GM12892 (cell line): ENCODE data around the gene UBL7.

ENCODE experiments used
- DNase-seq: peaks from one replicate; pipeline ENCODE4 v3.0.0; 2011; ENCODE audit not compliant: insufficient read length
- FAIRE-seq: peaks from 2 replicates; lab custom pipeline; 2011; peaks lifted over from hg19 to GRCh38; lab: Jason Lieb, UNC
- POLR2A ChIP-seq: IDR thresholded peaks from 2 replicates; pipeline ENCODE4 v1.6.1; 2011; ENCODE audit warnings: low read depth, low read length, control low read depth
- POLR2AphosphoS5 ChIP-seq: IDR thresholded peaks from 2 replicates; pipeline ENCODE4 v1.6.1; 2011; ENCODE audit warnings: low read depth, low read length, control low read depth
- TAF1 ChIP-seq: IDR thresholded peaks from 2 replicates; pipeline ENCODE4 v1.6.1; 2011; ENCODE audit warnings: low read depth, mild to moderate bottlenecking, control low read depth, low read length, borderline replicate concordance

The UBL7 gene

GRCh38 chr15:74432271-74432967 is 28.5 kb downstream of the UBL7 start:
- FAIRE-seq (no peak), DNase-seq (no peak)
- TF ChIP-seq POLR2A (peak; percentile 46; the same call in 1 of the 2 replicates), POLR2AphosphoS5 (0 out of 2 replicates have a peak, but pooled peaks have one; percentile 42), TAF1 (no peak)

- no peak for FAIRE-seq
- DNase-seq: no peak
- 0 out of 2 replicates have a peak, but pooled peaks have one; percentile 16 for TF ChIP-seq POLR2AphosphoS5
- TF ChIP-seq TAF1: no peak
Measured at GRCh38 chr15:74431645-74432044, 29.3 kb downstream of the UBL7 start.

- no peak for FAIRE-seq
- DNase-seq: no peak
- no peak for TF ChIP-seq POLR2AphosphoS5
- no peak for TF ChIP-seq TAF1
- no peak for TF ChIP-seq POLR2A
Measured at GRCh38 chr15:74431116-74431515, 29.8 kb downstream of the UBL7 start.

- FAIRE-seq: no peak
- TF ChIP-seq TAF1 (no peak), POLR2AphosphoS5 (no peak), POLR2A (no peak; the same call in 1 of the 2 replicates)
- DNase-seq: no peak
Measured at GRCh38 chr15:74430510-74430951, 30.4 kb downstream of the UBL7 start.

- TF ChIP-seq TAF1 (no peak), POLR2AphosphoS5 (no peak), POLR2A (no peak)
- FAIRE-seq (no peak), DNase-seq (no peak)
Measured at GRCh38 chr15:74429781-74430400, 31.1 kb downstream of the UBL7 start.

- FAIRE-seq: peak; percentile 14
- no peak for DNase-seq
- TF ChIP-seq POLR2AphosphoS5: no peak; the same call in 1 of the 2 replicates
- TF ChIP-seq POLR2A: no peak
- TF ChIP-seq TAF1: no peak
Measured at GRCh38 chr15:74428970-74429780, 31.8 kb downstream of the UBL7 start.

- TF ChIP-seq POLR2AphosphoS5 (no peak), POLR2A (no peak), TAF1 (no peak)
- DNase-seq: no peak
- FAIRE-seq: no peak
Measured at GRCh38 chr15:74428442-74428787, 32.5 kb downstream of the UBL7 start.

GRCh38 chr15:74427607-74428441 is 33.1 kb downstream of the UBL7 start:
- FAIRE-seq: no peak
- no peak for DNase-seq
- TF ChIP-seq POLR2AphosphoS5 (no peak), TAF1 (no peak), POLR2A (no peak)

- no peak; the same call in 1 of the 2 replicates for TF ChIP-seq POLR2A
- no peak for TF ChIP-seq TAF1
- TF ChIP-seq POLR2AphosphoS5: no peak; the same call in 1 of the 2 replicates
- no peak for DNase-seq
- FAIRE-seq: no peak
Measured at GRCh38 chr15:74426404-74427281, 34.3 kb downstream of the UBL7 start.

- FAIRE-seq (no peak), DNase-seq (no peak)
- no peak for TF ChIP-seq POLR2AphosphoS5
- TF ChIP-seq POLR2A: no peak
- TF ChIP-seq TAF1: no peak
Measured at GRCh38 chr15:74425630-74426029, 35.3 kb downstream of the UBL7 start.

- no peak for FAIRE-seq
Measured at GRCh38 chr15:74424901-74425528, 35.9 kb downstream of the UBL7 start.

More at GRCh38 chr15:74424901-74425528, 35.9 kb downstream of the UBL7 start:
- TF ChIP-seq POLR2A (no peak), TAF1 (no peak), POLR2AphosphoS5 (no peak; the same call in 1 of the 2 replicates)
- DNase-seq: no peak
